GM18499 (cell line): ENCODE results near the gene REV3L.
"Not testable (repeated sequence)": the region's sequence is repeated elsewhere in the genome, so short reads cannot be mapped to it uniquely, and the experiment has no call there.

Experiments
- ATAC-seq: cut with Tn5 transposase; IDR thresholded peaks from one replicate; pipeline ENCODE4 v1.9.1; 2021; ENCODE audit warnings: moderate number of reproducible peaks; ENCODE audit not compliant: insufficient read depth, unreplicated experiment

Gene REV3L

DNA sequence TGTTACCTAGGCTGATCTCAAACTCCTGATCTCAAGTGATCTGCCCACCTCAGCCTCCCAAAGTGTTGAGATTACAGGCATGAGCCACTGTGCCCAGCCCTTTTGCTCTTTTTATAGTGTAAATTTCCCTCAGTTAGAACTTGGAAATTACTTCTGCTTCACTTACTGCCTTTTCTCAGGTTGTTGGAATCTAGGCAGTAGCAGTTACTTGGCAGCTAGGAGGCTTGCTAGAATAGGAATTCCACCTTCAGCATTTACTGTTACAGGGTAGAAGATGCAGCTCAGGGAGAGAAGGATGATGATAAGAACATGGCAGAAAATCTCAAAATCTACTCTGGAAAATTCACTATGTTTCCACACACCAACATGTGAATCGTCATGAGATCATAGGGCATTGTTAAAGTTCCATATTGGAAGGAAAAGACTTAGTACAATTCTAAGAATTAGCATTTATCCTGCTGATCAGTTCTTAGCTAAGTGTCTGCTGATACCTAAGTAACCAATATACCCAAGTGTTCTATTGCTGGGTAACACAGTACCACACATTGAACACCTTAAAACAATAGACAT is 213.5 kb downstream of the REV3L start:
- no peak for ATAC-seq

DNA sequence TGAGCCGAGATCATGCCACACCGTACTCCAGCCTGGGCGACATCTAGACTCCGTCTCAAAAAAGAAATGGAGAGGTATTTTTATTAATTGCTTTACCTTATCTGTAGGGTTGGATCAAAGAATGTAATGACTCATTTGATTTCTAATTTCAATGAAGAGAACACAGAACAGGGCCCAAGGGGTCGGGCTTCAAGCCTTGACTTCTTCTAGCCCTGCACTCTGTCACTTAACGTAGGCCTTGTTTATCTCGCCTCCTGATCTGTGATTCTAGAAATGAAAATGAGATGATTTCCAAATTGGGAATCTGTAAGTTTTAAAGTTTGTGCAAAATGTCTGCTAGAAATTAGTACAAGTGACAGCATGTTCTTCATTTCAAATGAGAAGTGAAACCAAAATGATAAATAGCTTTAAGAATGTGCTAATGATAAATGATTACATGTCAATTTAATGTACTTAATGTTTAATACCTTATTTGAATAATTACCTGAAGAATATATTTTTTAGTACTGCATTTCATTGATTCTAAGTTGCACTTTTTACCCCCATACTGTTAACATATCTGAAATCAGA is 215.2 kb downstream of the REV3L start:
- no peak for ATAC-seq

DNA sequence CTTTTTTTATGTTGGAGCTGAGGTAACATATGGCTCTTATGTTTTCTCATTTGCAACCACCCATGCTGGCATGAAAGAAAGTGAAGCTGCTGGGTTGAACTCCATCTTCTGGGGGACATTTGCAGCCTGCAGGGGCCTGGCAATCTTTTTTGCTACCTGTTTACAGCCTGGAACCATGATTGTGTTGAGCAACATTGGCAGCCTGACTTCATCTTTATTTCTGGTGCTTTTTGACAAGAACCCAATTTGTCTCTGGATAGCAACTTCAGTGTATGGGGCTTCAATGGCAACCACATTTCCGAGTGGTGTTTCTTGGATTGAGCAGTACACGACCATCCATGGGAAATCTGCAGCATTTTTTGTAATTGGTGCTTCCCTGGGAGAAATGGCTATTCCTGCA is 216.7 kb downstream of the REV3L start:
- no peak for ATAC-seq

GRCh38 chr6:111265842-111266241 is 217.2 kb downstream of the REV3L start:
- ATAC-seq: no peak

- no peak for ATAC-seq
Observed at GRCh38 chr6:111263837-111264236, 219.2 kb downstream of the REV3L start.

GRCh38 chr6:111260570-111261298 is 222.3 kb downstream of the REV3L start:
- ATAC-seq: no peak

GRCh38 chr6:111259089-111259831 is 223.8 kb downstream of the REV3L start:
- peak; percentile 97 for ATAC-seq

GRCh38 chr6:111258615-111259088 is 224.4 kb downstream of the REV3L start:
- ATAC-seq: no peak

GRCh38 chr6:111258010-111258409 is 225.0 kb downstream of the REV3L start:
- ATAC-seq: no peak

DNA sequence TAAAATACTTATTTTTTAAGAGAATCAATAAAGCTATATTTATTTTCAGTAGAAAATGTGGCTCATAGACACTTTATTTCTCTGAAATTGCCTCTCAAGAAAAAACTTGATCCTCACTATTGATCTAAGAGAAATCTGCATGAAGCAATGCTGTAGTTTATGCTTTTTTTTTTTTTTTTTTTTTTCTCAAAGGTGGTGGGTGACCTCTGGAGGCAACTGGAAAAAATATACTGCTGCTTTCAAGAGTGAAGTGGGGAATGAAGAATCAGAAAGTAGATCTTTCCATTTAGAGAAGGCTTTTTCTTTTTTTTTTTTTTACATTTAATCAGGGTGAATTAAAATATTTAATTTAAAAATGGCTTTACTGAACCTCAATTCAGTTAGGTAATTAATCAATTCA is 226.4 kb downstream of the REV3L start:
- ATAC-seq: no peak

DNA sequence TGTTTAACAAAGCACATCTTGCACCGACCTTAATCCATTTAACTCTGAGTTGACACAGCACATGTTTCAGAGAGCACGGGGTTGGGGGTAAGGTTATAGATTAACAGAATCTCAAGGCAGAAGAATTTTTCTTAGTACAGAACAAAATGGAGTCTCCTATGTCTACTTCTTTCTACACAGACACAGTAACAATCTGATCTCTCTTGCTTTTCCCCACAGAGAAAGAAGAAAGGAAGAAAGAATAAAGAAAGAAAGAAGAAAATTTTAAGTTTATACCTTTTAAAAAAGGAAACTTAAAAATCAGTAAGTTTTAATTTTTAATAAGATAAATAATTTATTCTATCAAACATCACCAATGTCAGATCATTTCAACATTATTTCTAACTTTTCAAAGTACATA is 227.2 kb downstream of the REV3L start:
- ATAC-seq: not testable (repeated sequence)

- no peak for ATAC-seq
Observed at GRCh38 chr6:111254779-111255166, 228.2 kb downstream of the REV3L start.

GRCh38 chr6:111254004-111254778 is 228.8 kb downstream of the REV3L start:
- ATAC-seq: no peak

GRCh38 chr6:111252726-111253125 is 230.3 kb downstream of the REV3L start:
- no peak for ATAC-seq

DNA sequence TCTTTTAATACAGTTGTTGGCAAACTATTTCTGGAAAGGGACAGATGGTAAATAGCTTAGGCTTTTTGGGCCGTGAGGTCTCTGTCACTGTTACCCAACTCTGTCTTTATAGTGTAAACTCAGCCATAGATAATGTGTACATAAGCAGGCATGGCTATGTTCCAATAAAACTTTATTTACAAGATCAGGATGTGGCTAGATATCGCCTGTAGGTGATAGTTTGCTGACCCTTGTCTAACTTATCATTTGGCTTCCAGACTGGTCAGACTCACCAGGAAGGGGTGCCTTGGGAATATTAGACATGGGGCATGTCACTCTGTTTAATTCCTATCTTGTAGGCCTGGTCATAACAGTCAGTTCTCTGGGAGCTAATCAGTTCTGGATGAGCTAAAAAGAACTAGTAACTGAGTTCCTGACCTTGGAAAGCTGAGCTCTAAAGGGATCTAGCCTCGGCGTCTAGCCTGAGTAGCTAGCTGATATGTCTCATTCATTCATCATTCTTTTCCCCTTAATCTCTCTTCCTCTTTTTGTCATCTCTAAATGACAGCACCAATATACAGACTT is 232.1 kb downstream of the REV3L start:
- ATAC-seq: no peak
